GM12878 (cell line): Measurements from ENCODE around the gene SLC44A3. TPM values are rescaled to one million over a fixed set of nuclear protein-coding genes. Genes with fewer than 3 reads are reported as not detected.

Experiments used
- ATAC-seq: fragments of 200-7000 bp; cut with Tn5 transposase; 3 replicates; pipeline ENCODE4 v1.9.1; 2020; ENCODE audit warnings: mild to moderate bottlenecking, moderate library complexity
- BruUV-seq: library from RNA; stranded (reverse); fragments of 400-500 nt; replicated peaks from 2 replicates; lab custom pipeline; 2021; lab: Mats Ljungman, UMichigan
- CTCF ChIA-PET: fragments of 300-600 bp; sonication (Branson Sonifier 250); formaldehyde crosslinking; extraction: SDS; loops from one replicate; lab custom pipeline; 2021; ENCODE audit warnings: inconsistent platforms; lab: Yijun Ruan, JAX
- POLR2A ChIA-PET: fragments of 350-600 bp; formaldehyde crosslinking; extraction: SDS; loops from one replicate; lab custom pipeline; 2021; ENCODE audit warnings: inconsistent platforms; lab: Charles Lee
- RAD21 ChIA-PET: fragments of 300-600 bp; sonication (Branson Sonifier 250); formaldehyde crosslinking; loops from one replicate; lab custom pipeline; 2023; ENCODE audit warnings: antibody characterized with exemption; ENCODE audit not compliant: unreplicated experiment; lab: Charles Lee
- SMC1A ChIA-PET: fragments of 300-600 bp; sonication (Branson Sonifier 250); formaldehyde crosslinking; loops from one replicate; lab custom pipeline; 2023; ENCODE audit not compliant: unreplicated experiment, uncharacterized antibody; lab: Charles Lee
- DNase-seq: peaks from one replicate; pipeline ENCODE4 v3.0.0-alpha.2; 2011; ENCODE audit warnings: low read depth, low spot score
- FAIRE-seq: peaks from 3 replicates; lab custom pipeline; 2011; peaks lifted over from hg19 to GRCh38; lab: Jason Lieb, UNC
- H2AFZ ChIP-seq: 2 replicates; pipeline ENCODE4 v1.6.0; 2011; ENCODE audit warnings: low read depth, low read length, control low read depth; ENCODE audit not compliant: control insufficient read depth
- H3K27ac ChIP-seq: 2 replicates; pipeline ENCODE4 v1.5.1; 2011; ENCODE audit warnings: control low read depth; ENCODE audit not compliant: control insufficient read depth, insufficient read depth
- H3K27me3 ChIP-seq, 2 experiments: replicated peaks in 1 of 2; 2 replicates each; pipeline versions ENCODE4 v1.6.0 to v1.6.1; 2011; ENCODE audit warnings: low read length in 1 of 2; ENCODE audit not compliant: control insufficient read depth in 2 of 2, insufficient read depth in 2 of 2
- H3K36me3 ChIP-seq, 2 experiments: 2 replicates each; pipeline ENCODE4 v1.5.1; 2011; ENCODE audit warnings: low read length in 1 of 2; ENCODE audit not compliant: control insufficient read depth in 2 of 2, insufficient read depth in 2 of 2
- H3K4me1 ChIP-seq: 2 replicates; pipeline ENCODE4 v1.6.1; 2011; ENCODE audit warnings: mild to moderate bottlenecking, low read length, moderate library complexity, mixed read lengths; ENCODE audit not compliant: control insufficient read depth, insufficient read depth
- H3K4me2 ChIP-seq: 2 replicates; pipeline ENCODE4 v1.6.0; 2011; ENCODE audit warnings: control low read depth; ENCODE audit not compliant: control insufficient read depth, insufficient read depth
- H3K4me3 ChIP-seq: fragments of 200-600 bp; sonication (generic); 2 replicates; pipeline ENCODE4 v1.5.1; 2016
- H3K79me2 ChIP-seq: 2 replicates; pipeline ENCODE4 v1.6.0; 2011; ENCODE audit warnings: low read length; ENCODE audit not compliant: control insufficient read depth, insufficient read depth
- H3K9ac ChIP-seq: 2 replicates; pipeline ENCODE4 v1.8.0; 2011; ENCODE audit warnings: low read length, control low read depth, mixed read lengths; ENCODE audit not compliant: control insufficient read depth, insufficient read depth
- H3K9me3 ChIP-seq: replicated peaks from 3 replicates; pipeline ENCODE4 v1.5.1; 2011; ENCODE audit warnings: mild to moderate bottlenecking, low read length; ENCODE audit not compliant: control insufficient read depth, insufficient read depth
- H4K20me1 ChIP-seq: 2 replicates; pipeline ENCODE4 v1.6.0; 2011; ENCODE audit not compliant: control insufficient read depth, insufficient read depth
- CBX5 ChIP-seq: sonication (generic); IDR thresholded peaks from 2 replicates; pipeline ENCODE4 v1.6.1; 2016; ENCODE audit warnings: low read depth, moderate library complexity, mild to moderate bottlenecking, inconsistent platforms
- FOXM1 ChIP-seq: IDR thresholded peaks from 2 replicates; pipeline ENCODE4 v1.6.1; 2012; ENCODE audit warnings: low read depth, mild to moderate bottlenecking, inconsistent platforms, low read length, moderate library complexity
- IKZF1 ChIP-seq: fragments of 450-650 bp; conservative IDR thresholded peaks from 2 replicates; pipeline ENCODE4 v1.6.1; 2017; ENCODE audit warnings: antibody characterized with exemption, mild to moderate bottlenecking
- PML ChIP-seq: IDR thresholded peaks from 2 replicates; pipeline ENCODE4 v1.6.1; 2012; ENCODE audit warnings: low read length, inconsistent platforms
- RCOR1 ChIP-seq: conservative IDR thresholded peaks from 2 replicates; pipeline ENCODE4 v1.6.1; 2012; ENCODE audit warnings: low read depth, low read length, improper control_type of control experiment
- SMC3 ChIP-seq: IDR thresholded peaks from 2 replicates; pipeline ENCODE4 v1.6.1; 2011; ENCODE audit warnings: low read length, improper control_type of control experiment, borderline replicate concordance
- ZZZ3 ChIP-seq: IDR thresholded peaks from 2 replicates; pipeline ENCODE4 v1.6.1; 2011; ENCODE audit warnings: low read depth; ENCODE audit not compliant: control insufficient read depth, insufficient read length
- WGBS: methylation state at CpG from one replicate; pipeline ENCODE4 v1.1.6; 2016; ENCODE audit warnings: low lambda C conversion rate; ENCODE audit not compliant: insufficient replicate concordance, insufficient coverage; ENCODE audit errors: missing lambda C conversion rate; 5-methylcytosine and 5-hydroxymethylcytosine counted together
- in situ Hi-C: fragments of 300-500 bp; cut with MboI; formaldehyde crosslinking; loops from 9 replicates; pipeline ENCODE4 v1.14.3; 2018; ENCODE audit warnings: mixed read lengths
- intact Hi-C: fragments of 100-400 bp; cut with micrococcal nuclease; formaldehyde crosslinking; loops from one replicate; pipeline ENCODE4 v1.14.2; 2022; ENCODE audit not compliant: unreplicated experiment
- polyA plus RNA-seq, 11 experiments: library from polyadenylated mRNA; depleted of rRNA in 4 of 11; unstranded in 6 of 11; stranded (reverse) in 5 of 11; fragments of >200 nt; fragmentation: Nextera tagmentation in 4 of 11; fragmentation: Illumina TruSeq in 1 of 11; extraction: Ambion mirVana in 4 of 11; extraction: Trizol in 1 of 11; gene quantifications; 1 replicate in 1 of 11; 2 replicates in 10 of 11; pipeline versions ENCODE4 v1.2.1 to v1.2.3, GENCODE V29; 2011 to 2016; ENCODE audit warnings: inconsistent platforms in 2 of 11, missing spikeins in 2 of 11, low read depth in 1 of 11
- total RNA-seq, 4 experiments: library from RNA; depleted of rRNA in 3 of 4; stranded (reverse); fragments of >200 nt in 3 of 4; fragmentation: Illumina TruSeq in 1 of 4; extraction: Trizol in 1 of 4; gene quantifications; 2 replicates each; pipeline versions ENCODE4 v1.2.1 to v1.2.3, GENCODE V29; 2013 to 2021
- TF ChIP-seq, protein P1 (sequence below): fragments of 450-650 bp; IDR thresholded peaks from 2 replicates; pipeline ENCODE4 v1.6.1; 2016; ENCODE audit warnings: mild to moderate bottlenecking, moderate library complexity, borderline replicate concordance

SLC44A3 gene
- total and polyA plus RNA-seq, 10 of the 15 experiments (the other 5 are each of a cell fraction or from before 2014, with no cell fraction given), result not detected

DNA sequence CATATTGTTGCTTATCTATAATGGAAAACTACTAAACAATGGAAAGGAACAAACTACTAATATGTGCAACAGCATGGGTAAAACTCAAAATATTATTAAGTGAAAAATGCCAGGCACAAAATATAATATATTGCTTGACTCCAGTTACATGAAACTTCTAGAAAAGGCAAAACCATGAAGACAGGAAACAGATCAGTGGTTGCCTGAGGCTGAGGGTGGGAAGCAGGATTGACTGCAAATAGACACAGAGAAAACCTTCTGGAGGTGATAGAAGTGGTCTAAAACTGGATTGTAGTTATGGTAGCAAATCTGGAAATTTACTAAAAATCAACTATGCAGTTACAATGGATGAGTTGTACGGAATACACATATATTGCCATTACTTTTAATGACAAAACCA, 29.5 kb upstream of the SLC44A3 start:
- H2AFZ ChIP-seq, result no peak overlapping the region
- H3K4me3 ChIP-seq, result no peak overlapping the region
- intact Hi-C loops (loop anchor here (5.0 kb wide), 1 partner anchor 68 kb away; no protein-coding TSS in a partner anchor), in situ Hi-C loops (no loop called here)
- H3K79me2 ChIP-seq, result no peaks in the 10 kb centered on the region
- SMC1A ChIA-PET, result interaction anchor here (0.7 to 1.5 kb wide), 2 partner anchors 12 to 17 kb away, joined by 3 to 6 read pairs; no protein-coding TSS in a partner anchor
- FAIRE-seq, result no peak
- ATAC-seq, result no peak
- no peak overlapping the region for H3K4me2 ChIP-seq
- CTCF ChIA-PET, result interaction anchor here (0.8 to 2.3 kb wide), 4 partner anchors 14 to 310 kb away, joined by 4 to 12 read pairs (median 7); no protein-coding TSS in a partner anchor
- RAD21 ChIA-PET, result no interaction called here
- BruUV-seq, result no TSS peak
- no peak for DNase-seq
- H3K27me3 ChIP-seq, result no peaks in the 10 kb centered on the region
- POLR2A ChIA-PET, result no interaction called here
- no peaks in the 10 kb centered on the region for H3K36me3 ChIP-seq
- H4K20me1 ChIP-seq, result no peaks in the 10 kb centered on the region
- 88% methylated on average over 1 of the region's 1 CpG for WGBS
- H3K9ac ChIP-seq, result no peak overlapping the region
- TF ChIP-seq ZZZ3, result no peak
- no peak for TF ChIP-seq CBX5
- no peak for TF ChIP-seq RCOR1
- no peak for TF ChIP-seq IKZF1
- no peak for TF ChIP-seq FOXM1
- no peak for TF ChIP-seq PML
- no peak for TF ChIP-seq SMC3
- TF ChIP-seq, protein P1, sequence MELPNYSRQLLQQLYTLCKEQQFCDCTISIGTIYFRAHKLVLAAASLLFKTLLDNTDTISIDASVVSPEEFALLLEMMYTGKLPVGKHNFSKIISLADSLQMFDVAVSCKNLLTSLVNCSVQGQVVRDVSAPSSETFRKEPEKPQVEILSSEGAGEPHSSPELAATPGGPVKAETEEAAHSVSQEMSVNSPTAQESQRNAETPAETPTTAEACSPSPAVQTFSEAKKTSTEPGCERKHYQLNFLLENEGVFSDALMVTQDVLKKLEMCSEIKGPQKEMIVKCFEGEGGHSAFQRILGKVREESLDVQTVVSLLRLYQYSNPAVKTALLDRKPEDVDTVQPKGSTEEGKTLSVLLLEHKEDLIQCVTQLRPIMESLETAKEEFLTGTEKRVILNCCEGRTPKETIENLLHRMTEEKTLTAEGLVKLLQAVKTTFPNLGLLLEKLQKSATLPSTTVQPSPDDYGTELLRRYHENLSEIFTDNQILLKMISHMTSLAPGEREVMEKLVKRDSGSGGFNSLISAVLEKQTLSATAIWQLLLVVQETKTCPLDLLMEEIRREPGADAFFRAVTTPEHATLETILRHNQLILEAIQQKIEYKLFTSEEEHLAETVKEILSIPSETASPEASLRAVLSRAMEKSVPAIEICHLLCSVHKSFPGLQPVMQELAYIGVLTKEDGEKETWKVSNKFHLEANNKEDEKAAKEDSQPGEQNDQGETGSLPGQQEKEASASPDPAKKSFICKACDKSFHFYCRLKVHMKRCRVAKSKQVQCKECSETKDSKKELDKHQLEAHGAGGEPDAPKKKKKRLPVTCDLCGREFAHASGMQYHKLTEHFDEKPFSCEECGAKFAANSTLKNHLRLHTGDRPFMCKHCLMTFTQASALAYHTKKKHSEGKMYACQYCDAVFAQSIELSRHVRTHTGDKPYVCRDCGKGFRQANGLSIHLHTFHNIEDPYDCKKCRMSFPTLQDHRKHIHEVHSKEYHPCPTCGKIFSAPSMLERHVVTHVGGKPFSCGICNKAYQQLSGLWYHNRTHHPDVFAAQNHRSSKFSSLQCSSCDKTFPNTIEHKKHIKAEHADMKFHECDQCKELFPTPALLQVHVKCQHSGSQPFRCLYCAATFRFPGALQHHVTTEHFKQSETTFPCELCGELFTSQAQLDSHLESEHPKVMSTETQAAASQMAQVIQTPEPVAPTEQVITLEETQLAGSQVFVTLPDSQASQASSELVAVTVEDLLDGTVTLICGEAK, result no peak
- peaks cover 4% of the 10 kb centered on the region; the same call in 1 of the 2 replicates for H3K4me1 ChIP-seq
- no peak overlapping the region for H3K27ac ChIP-seq
- H3K9me3 ChIP-seq, result peaks cover 2% of the 10 kb centered on the region; the same call in 2 of the 3 replicates
